Kidney (tissue), 14 donors: ENCODE data around the gene RNH1. TPM values are rescaled to one million over a fixed set of nuclear protein-coding genes. Genes with fewer than 3 reads are reported as not detected.
A peak's percentile ranks its signal among the peaks of the same experiment; 100 is the strongest.

Source experiments
- DNase-seq, 5 donors: peaks; one replicate each; pipeline ENCODE4 v3.0.0-alpha.2; 2013 to 2020
- FAIRE-seq: peaks from 2 replicates; lab custom pipeline; 2012; peaks lifted over from hg19 to GRCh38; lab: Jason Lieb, UNC
- H3K27ac ChIP-seq, 2 donors: one replicate each; pipeline ENCODE4 v1.7.0; 2013; ENCODE audit warnings: low read depth in 2 of 2, low read length in 2 of 2, inconsistent platforms in 1 of 2
- H3K27me3 ChIP-seq: one replicate; pipeline ENCODE4 v1.7.1; 2013; ENCODE audit warnings: low read length, inconsistent platforms; ENCODE audit not compliant: control insufficient read depth, insufficient read depth
- H3K36me3 ChIP-seq, 3 donors: one replicate each; pipeline versions ENCODE4 v1.7.0 to v1.7.1; 2013; ENCODE audit warnings: low read length in 3 of 3, control low read depth in 1 of 3, inconsistent platforms in 1 of 3; ENCODE audit not compliant: insufficient read depth in 3 of 3, control insufficient read depth in 2 of 3
- H3K4me1 ChIP-seq, 3 donors: one replicate each; pipeline versions ENCODE4 v1.7.0 to v1.7.1; 2013; ENCODE audit warnings: low read length in 3 of 3, inconsistent platforms in 1 of 3, low read depth in 1 of 3; ENCODE audit not compliant: control insufficient read depth in 2 of 3, insufficient read depth in 2 of 3
- H3K4me3 ChIP-seq, 3 donors: one replicate each; pipeline versions ENCODE4 v1.7.0 to v1.8.1; 2013; ENCODE audit warnings: low read length in 3 of 3, control low read depth in 1 of 3, inconsistent platforms in 1 of 3
- H3K9ac ChIP-seq, 3 donors: one replicate each; pipeline versions ENCODE4 v1.7.0 to v1.7.1; 2013; ENCODE audit warnings: low read length in 3 of 3, control low read depth in 1 of 3, inconsistent platforms in 1 of 3
- H3K9me3 ChIP-seq, 3 donors: one replicate each; pipeline versions ENCODE4 v1.7.0 to v1.7.1; 2013; ENCODE audit warnings: low read length in 3 of 3, control low read depth in 1 of 3, inconsistent platforms in 1 of 3; ENCODE audit not compliant: control insufficient read depth in 2 of 3, insufficient read depth in 1 of 3
- intact Hi-C: fragments of 100-400 bp; cut with DNase I; formaldehyde crosslinking; loops from one replicate; pipeline ENCODE4 v1.11.1; 2022
- polyA plus RNA-seq: library from polyadenylated mRNA; stranded (reverse); fragments of 350-450 nt; fragmentation: Illumina TruSeq; extraction: RNeasy Lipid Tissue Mini Kit (QIAGEN cat#74804); gene quantifications from one replicate; pipeline ENCODE4 v1.2.3, GENCODE V29; 2014; ENCODE audit warnings: low read depth, low replicate concordance; ENCODE audit not compliant: insufficient read depth
- total RNA-seq: library from RNA; stranded (reverse); fragmentation: NEBNext Ultra II Directional; extraction: Animal tissue kit (Norgen Biotek cat#: 25700); gene quantifications from one replicate; pipeline ENCODE4 v1.2.1, GENCODE V29; 2021
- TF ChIP-seq, protein P1 (sequence below): IDR thresholded peaks from 3 replicates; pipeline ENCODE4 v1.5.1; 2012; ENCODE audit warnings: mild to moderate bottlenecking, moderate library complexity, borderline replicate concordance; ENCODE audit not compliant: insufficient read depth; ENCODE audit errors: extremely low read depth
- donor health status: control.
- donor health status: control.
- donor health status: control.
- donor health status: control.
- donor health status: control.
- donor health status: DM: yes; HTN: yes; CAD: no.
- donor health status: Normal renal cell carcinoma (clear cell type).

RNH1 gene
- total and polyA plus RNA-seq, 2 donors from 2014 or later: 171 to 191 TPM

DNA sequence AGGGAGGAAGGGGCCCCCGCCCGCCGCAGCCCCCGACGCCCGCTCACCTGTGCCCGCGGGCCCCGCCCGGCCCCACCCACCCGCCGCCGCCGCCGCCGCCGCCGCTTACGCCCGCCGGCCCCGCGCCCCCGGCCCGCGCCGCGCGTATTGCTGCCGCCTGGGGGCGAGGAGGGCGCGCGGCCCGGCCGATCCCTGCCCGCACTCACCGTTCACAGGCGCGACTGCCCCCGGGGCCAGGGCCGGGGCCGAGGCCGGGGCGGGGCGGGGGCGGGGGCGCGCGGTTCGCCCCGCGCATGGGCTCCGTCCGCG lies 28.1 kb upstream of the RNH1 start:
- intact Hi-C loops: no loop called here
- FAIRE-seq (no peak), DNase-seq (no peak)
- Histone ChIP-seq H3K27ac (no peak overlapping the region), H3K4me1 (peaks cover 0 to 23% (median 4%) of the 10 kb centered on the region in 3 donors), H3K27me3 (no peaks in the 10 kb centered on the region), H3K9me3 (no peaks in the 10 kb centered on the region), H3K36me3 (no peaks in the 10 kb centered on the region), H3K9ac (no peak overlapping the region), H3K4me3 (peak overlapping the region in 1 of 3 donors; percentile 67)
- TF ChIP-seq, protein P1, sequence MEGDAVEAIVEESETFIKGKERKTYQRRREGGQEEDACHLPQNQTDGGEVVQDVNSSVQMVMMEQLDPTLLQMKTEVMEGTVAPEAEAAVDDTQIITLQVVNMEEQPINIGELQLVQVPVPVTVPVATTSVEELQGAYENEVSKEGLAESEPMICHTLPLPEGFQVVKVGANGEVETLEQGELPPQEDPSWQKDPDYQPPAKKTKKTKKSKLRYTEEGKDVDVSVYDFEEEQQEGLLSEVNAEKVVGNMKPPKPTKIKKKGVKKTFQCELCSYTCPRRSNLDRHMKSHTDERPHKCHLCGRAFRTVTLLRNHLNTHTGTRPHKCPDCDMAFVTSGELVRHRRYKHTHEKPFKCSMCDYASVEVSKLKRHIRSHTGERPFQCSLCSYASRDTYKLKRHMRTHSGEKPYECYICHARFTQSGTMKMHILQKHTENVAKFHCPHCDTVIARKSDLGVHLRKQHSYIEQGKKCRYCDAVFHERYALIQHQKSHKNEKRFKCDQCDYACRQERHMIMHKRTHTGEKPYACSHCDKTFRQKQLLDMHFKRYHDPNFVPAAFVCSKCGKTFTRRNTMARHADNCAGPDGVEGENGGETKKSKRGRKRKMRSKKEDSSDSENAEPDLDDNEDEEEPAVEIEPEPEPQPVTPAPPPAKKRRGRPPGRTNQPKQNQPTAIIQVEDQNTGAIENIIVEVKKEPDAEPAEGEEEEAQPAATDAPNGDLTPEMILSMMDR: no peak

DNA sequence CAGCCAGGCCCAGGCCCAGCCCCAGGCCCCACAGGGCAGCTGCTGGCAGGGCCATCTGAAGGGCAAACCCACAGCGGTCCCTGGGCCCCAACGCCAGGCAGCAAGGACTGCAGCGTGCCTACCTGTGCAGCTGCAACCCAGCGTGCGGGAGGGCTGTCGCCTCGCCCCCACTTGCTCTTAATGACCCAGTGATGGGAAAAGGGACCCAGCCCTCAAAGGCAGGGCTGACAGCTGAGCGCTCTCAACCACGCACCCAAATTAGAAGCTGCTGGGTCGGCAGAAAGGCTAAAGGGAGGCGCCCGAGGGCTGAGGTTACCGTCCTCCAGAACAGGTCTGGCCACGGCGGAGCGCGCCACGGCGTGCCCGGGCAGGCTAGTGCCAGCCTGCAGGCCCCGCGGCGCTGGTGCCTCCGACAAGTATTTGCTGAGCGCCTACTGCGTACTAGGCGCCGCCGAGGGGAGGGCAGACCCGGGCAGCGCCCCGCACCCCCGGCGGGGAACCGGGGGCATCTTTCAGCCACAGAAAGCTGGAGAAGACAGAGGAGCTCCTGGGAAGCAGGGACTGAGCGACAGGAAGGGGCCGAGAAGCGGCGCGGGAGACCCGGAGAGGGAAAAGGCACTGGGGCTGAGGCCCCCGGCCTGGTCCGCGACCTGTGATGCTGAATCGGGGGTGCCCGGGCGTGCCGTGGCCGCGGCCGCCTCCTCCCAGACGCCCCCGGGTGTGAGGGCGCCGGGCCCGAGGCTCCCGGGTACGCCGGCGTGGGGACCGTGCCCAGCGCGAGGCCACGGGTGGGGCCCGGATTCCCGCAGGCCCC lies 27.6 kb upstream of the RNH1 start:
- H3K36me3 ChIP-seq: no peaks in the 10 kb centered on the region
- peaks cover 0 to 23% (median 4%) of the 10 kb centered on the region in 3 donors for H3K4me1 ChIP-seq
- H3K27ac ChIP-seq: no peak overlapping the region
- peak overlapping the region in 2 of 3 donors; percentile 71 to 73 for H3K9ac ChIP-seq
- FAIRE-seq: no peak
- peak overlapping the region; percentile 26 to 67 (median 50) for H3K4me3 ChIP-seq
- TF ChIP-seq, protein P1: no peak
- intact Hi-C loops: no loop called here
- H3K27me3 ChIP-seq: no peaks in the 10 kb centered on the region
- no peaks in the 10 kb centered on the region for H3K9me3 ChIP-seq
- peak in 2 of 5 donors; percentile 73 to 83 for DNase-seq

DNA sequence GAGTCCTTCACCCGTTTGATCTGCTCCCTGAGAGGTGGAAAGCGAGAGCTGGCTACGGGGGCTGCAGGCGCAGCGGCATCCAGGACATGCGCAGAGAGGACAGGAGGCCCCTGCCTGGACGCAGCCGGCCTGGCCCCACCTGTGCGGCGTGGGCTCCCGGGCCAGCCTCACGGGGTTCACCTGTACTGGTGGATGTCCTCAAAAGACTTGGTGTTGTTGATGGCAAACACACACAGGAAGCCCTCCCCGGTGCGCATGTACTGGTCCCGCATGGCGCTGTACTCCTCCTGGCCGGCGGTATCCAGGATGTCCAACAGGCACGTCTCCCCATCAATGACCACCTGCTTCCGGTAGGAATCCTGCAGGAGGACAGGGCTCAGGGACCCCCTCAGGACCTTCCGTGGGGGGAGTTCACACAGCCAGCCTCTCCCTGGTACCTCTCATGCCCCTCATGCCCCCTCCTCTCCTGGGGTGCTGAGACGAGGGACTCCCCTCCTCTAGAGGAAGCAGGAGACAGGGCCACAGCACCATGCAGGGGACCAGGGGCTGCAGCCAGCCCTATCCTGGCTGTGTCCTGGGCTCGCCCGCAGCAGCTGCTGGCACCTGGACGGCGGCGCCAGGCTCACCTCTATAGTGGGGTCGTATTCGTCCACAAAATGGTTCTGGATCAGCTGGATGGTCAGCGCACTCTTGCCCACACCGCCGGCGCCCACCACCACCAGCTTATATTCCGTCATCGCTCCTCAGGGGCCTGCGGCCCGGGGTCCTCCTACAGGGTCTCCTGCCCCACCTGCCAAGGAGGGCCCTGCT lies 26.7 kb upstream of the RNH1 start:
- Histone ChIP-seq H3K9ac (peak overlapping the region in 1 of 3 donors; percentile 24), H3K27ac (no peak overlapping the region), H3K9me3 (no peaks in the 10 kb centered on the region), H3K36me3 (no peaks in the 10 kb centered on the region), H3K4me1 (peaks cover 0 to 23% (median 4%) of the 10 kb centered on the region in 3 donors), H3K4me3 (peak overlapping the region in 1 of 3 donors; percentile 67), H3K27me3 (no peaks in the 10 kb centered on the region)
- no peak for FAIRE-seq
- intact Hi-C loops: no loop called here
- DNase-seq: peak in 1 of 5 donors; percentile 54
- TF ChIP-seq, protein P1: no peak
